NCI-H187 treated with DMSO at 0.1 percent for 48 hours (cell line): ENCODE data around the gene SGK1.

Experiments used
- DNase-seq: peaks from one replicate; lab custom pipeline; 2025; lab: John Stamatoyannopoulos, UW

SGK1 gene

DNA sequence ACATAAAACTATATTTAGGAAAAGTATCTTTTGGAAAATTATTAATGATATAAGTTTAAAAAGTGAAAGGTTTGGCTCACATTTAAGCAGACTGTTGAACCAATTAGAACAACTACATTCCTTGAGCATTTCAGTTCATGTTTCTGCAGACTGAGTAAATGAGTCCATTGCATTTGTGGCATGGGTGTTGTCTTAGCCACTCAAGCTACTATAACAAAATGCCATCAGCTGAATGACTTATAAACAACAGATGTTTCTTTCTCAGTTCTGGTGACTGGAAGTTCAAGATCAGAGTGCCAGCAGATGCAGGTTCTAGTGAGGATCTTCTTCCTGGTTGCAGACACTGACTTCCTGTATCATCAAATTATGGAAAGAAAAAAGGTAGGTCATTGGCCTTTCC, 198.4 kb downstream of the SGK1 start:
- no peak for DNase-seq
